MCF 10A (cell line): ENCODE measurements around the gene AGBL3. TPM values are rescaled to one million over a fixed set of nuclear protein-coding genes. Genes with fewer than 3 reads are reported as not detected.

Source experiments
- BruUV-seq: library from RNA; stranded (reverse); fragments of 400-500 nt; replicated peaks from 2 replicates; lab custom pipeline; 2021; lab: Mats Ljungman, UMichigan
- CTCF ChIA-PET: fragments of 300-600 bp; sonication (Branson Sonifier 250); formaldehyde crosslinking; extraction: SDS; loops from one replicate; lab custom pipeline; 2021; ENCODE audit warnings: antibody characterized with exemption, inconsistent platforms; lab: Yijun Ruan, JAX
- POLR2A ChIA-PET: fragments of 300-600, 350-650 bp; sonication (Branson Sonifier 250); formaldehyde crosslinking; extraction: SDS; loops from one replicate; lab custom pipeline; 2020; ENCODE audit warnings: antibody characterized with exemption, inconsistent platforms; lab: Yijun Ruan, JAX
- DNase-seq: peaks from one replicate; pipeline ENCODE4 v3.0.0-alpha.2; 2018; ENCODE audit not compliant: unreplicated experiment
- H3K27ac Mint-ChIP-seq: one replicate; pipeline ENCODE4 v1.8.0; 2022; ENCODE audit warnings: mild to moderate bottlenecking, low read depth, mixed read lengths; ENCODE audit not compliant: unreplicated experiment
- H3K27me3 Mint-ChIP-seq: one replicate; pipeline ENCODE4 v1.8.0; 2022; ENCODE audit warnings: mixed read lengths; ENCODE audit not compliant: insufficient read depth, unreplicated experiment
- H3K36me3 Mint-ChIP-seq: one replicate; pipeline ENCODE4 v1.8.0; 2022; ENCODE audit warnings: mild to moderate bottlenecking, moderate library complexity, mixed read lengths; ENCODE audit not compliant: insufficient read depth, unreplicated experiment
- H3K4me1 Mint-ChIP-seq: one replicate; pipeline ENCODE4 v1.8.0; 2022; ENCODE audit warnings: mixed read lengths; ENCODE audit not compliant: insufficient read depth, unreplicated experiment
- H3K4me3 Mint-ChIP-seq: one replicate; pipeline ENCODE4 v1.8.0; 2022; ENCODE audit warnings: mild to moderate bottlenecking, moderate library complexity, mixed read lengths; ENCODE audit not compliant: unreplicated experiment
- H3K9me3 Mint-ChIP-seq: one replicate; pipeline ENCODE4 v1.8.0; 2022; ENCODE audit warnings: mixed read lengths; ENCODE audit not compliant: unreplicated experiment
- CTCF ChIP-seq: fragments of 200-600 bp; IDR thresholded peaks from one replicate; pipeline ENCODE4 v1.8.0; 2022; ENCODE audit warnings: antibody characterized with exemption, mild to moderate bottlenecking; ENCODE audit not compliant: unreplicated experiment
- intact Hi-C: fragments of 100-400 bp; cut with micrococcal nuclease; formaldehyde crosslinking; loops from 2 replicates; pipeline ENCODE4 v1.14.1; 2022
- total RNA-seq: library from RNA; stranded (reverse); gene quantifications from 2 replicates; pipeline ENCODE4 v1.2.3, GENCODE V29; 2022

The AGBL3 gene
- total RNA-seq, 1 experiment from 2014 or later, result 1.8 TPM

DNA sequence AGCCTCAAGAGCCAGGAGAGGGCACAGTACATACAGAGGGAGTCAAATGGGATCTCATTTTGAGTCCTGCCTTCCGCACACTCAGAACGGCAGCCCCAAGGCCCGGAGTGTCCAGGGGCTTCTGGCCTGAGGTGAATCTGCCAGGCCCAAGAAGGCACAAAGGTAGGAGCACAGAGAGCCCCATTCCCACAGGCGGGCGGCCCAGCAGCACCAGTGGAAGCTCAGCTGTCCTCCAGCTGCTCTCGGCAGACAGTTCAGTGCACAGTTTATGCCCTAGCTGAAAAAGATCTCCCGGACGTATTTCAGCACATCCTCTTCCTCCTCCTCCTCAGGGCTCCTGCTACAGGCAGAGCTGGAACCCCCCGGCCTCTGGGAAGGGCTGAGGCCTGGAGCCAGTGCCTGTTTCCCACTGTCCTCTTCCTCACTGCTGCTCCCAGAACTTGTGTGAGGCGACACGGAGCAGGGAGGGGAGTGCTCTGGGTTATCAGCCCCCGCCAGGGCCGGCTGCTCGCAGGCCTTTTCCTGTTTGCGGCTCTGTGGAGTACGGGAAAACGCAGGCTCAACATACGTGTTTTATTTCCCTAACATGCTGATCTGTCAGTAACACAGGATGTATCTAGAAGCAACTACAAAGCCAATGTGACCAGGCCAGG, 180.2 kb downstream of the AGBL3 start:
- DNase-seq, result no peak
- CTCF ChIA-PET, result no interaction called here
- no peak overlapping the region for H3K27ac Mint-ChIP-seq
- POLR2A ChIA-PET, result interaction anchor here (0.7 to 3.2 kb wide), 3 partner anchors 16 to 476 kb away, joined by 3 to 11 read pairs (median 3); partner anchors contain the start of gene AGBL3
- peaks cover 6% of the 10 kb centered on the region for H3K9me3 Mint-ChIP-seq
- intact Hi-C loops, result no loop called here
- H3K36me3 Mint-ChIP-seq, result peaks cover 32% of the 10 kb centered on the region
- H3K4me1 Mint-ChIP-seq, result peaks cover 17% of the 10 kb centered on the region
- no peak overlapping the region for H3K4me3 Mint-ChIP-seq
- no TSS peak for BruUV-seq
- no peaks in the 10 kb centered on the region for H3K27me3 Mint-ChIP-seq
- no peak for TF ChIP-seq CTCF

DNA sequence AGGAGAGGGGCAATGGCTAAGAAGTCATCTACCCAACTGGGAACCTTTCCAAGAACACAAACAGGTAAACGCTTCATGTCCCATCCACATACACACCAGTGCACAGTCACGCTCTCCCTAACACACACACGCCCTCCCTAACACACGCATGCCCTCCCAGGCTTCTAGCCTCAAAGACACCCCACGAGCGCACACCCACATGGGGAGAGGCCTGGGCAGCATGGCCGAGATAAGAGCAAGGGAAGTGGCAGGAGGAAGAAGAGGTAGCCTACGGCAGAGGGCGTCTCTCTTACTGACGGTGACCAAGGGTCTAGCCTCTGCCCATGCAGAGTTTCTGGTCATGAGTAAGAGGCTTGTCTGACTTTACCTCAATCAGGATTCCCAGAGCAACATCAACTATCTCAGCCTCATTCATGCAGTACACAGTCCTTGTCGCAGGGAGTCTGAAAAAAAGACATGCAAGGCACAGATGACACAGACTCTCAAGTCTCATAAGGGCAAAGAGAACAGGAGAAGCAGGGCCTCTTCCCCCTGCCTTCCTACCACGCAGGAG, 181.1 kb downstream of the AGBL3 start:
- H3K36me3 Mint-ChIP-seq, result peaks cover 32% of the 10 kb centered on the region
- H3K27ac Mint-ChIP-seq, result no peak overlapping the region

GRCh38 chr7:135168001-135168400, 181.7 kb downstream of the AGBL3 start:
- ChIA-PET POLR2A (interaction anchor here (3.5 kb wide), 1 partner anchor 20 kb away, joined by 32 read pairs; the partner anchor contains the start of gene TMEM140), CTCF (interaction anchor here (0.7 to 0.9 kb wide), 2 partner anchors 17 to 181 kb away, joined by 4 read pairs; no protein-coding TSS in a partner anchor)
- TF ChIP-seq CTCF, result no peak
- Mint-ChIP-seq H3K4me3 (no peak overlapping the region), H3K27me3 (no peaks in the 10 kb centered on the region), H3K27ac (peak overlapping the region; percentile 46), H3K4me1 (peaks cover 28% of the 10 kb centered on the region), H3K36me3 (peaks cover 32% of the 10 kb centered on the region), H3K9me3 (no peaks in the 10 kb centered on the region)
- intact Hi-C loops, result no loop called here
- no peak for DNase-seq
- BruUV-seq, result no TSS peak

More for the DNA sequence above, 181.1 kb downstream of the AGBL3 start:
- POLR2A ChIA-PET, result no interaction called here
- intact Hi-C loops, result no loop called here
- no peak for DNase-seq
- CTCF ChIA-PET, result interaction anchor here (0.9 kb wide), 1 partner anchor 16 kb away, joined by 4 read pairs; no protein-coding TSS in a partner anchor
- TF ChIP-seq CTCF, result no peak
- peaks cover 1% of the 10 kb centered on the region for H3K9me3 Mint-ChIP-seq
- peaks cover 22% of the 10 kb centered on the region for H3K4me1 Mint-ChIP-seq
- no peak overlapping the region for H3K4me3 Mint-ChIP-seq
- no TSS peak for BruUV-seq
- no peaks in the 10 kb centered on the region for H3K27me3 Mint-ChIP-seq

- CTCF ChIA-PET, result interaction anchor here (0.6 to 1.0 kb wide), 4 partner anchors 42 to 557 kb away, joined by 3 to 4 read pairs (median 4); partner anchors contain the start of gene AGBL3
- Mint-ChIP-seq H3K27me3 (no peaks in the 10 kb centered on the region), H3K27ac (peak overlapping the region; percentile 88), H3K36me3 (peaks cover 32% of the 10 kb centered on the region), H3K9me3 (no peaks in the 10 kb centered on the region), H3K4me1 (peaks cover 29% of the 10 kb centered on the region), H3K4me3 (peak overlapping the region; percentile 79)
- POLR2A ChIA-PET, result interaction anchor here (1.0 to 4.9 kb wide), 8 partner anchors 9 to 477 kb away, joined by 3 to 78 read pairs (median 6); partner anchors contain the start of genes AGBL3, TMEM140 and WDR91
- no peak for DNase-seq
- intact Hi-C loops, result no loop called here
- BruUV-seq, result no TSS peak
- no peak for TF ChIP-seq CTCF
Observed at GRCh38 chr7:135168489-135169140, 182.3 kb downstream of the AGBL3 start.
